Skeletal muscle tissue (tissue), 4 donors: Measurements from ENCODE around the gene MGST2. TPM values are rescaled to one million over a fixed set of nuclear protein-coding genes. Genes with fewer than 3 reads are reported as not detected.
"Not testable (repeated sequence)": the region's sequence is repeated elsewhere in the genome, so short reads cannot be mapped to it uniquely, and the experiment has no call there.

ENCODE experiments used
- H3K27ac ChIP-seq: one replicate; pipeline ENCODE4 v1.7.0; 2013; ENCODE audit warnings: mild to moderate bottlenecking, low read depth, low read length, inconsistent platforms
- H3K27me3 ChIP-seq, 3 donors: one replicate each; pipeline ENCODE4 v1.7.0; 2013; ENCODE audit warnings: low read length in 3 of 3; ENCODE audit not compliant: control insufficient read depth in 3 of 3, insufficient read depth in 3 of 3
- H3K36me3 ChIP-seq, 3 donors: one replicate each; pipeline ENCODE4 v1.7.0; 2013; ENCODE audit warnings: low read length in 3 of 3; ENCODE audit not compliant: control insufficient read depth in 3 of 3, insufficient read depth in 3 of 3
- H3K4me1 ChIP-seq, 3 donors: one replicate each; pipeline ENCODE4 v1.7.0; 2013; ENCODE audit warnings: low read length in 3 of 3, mild to moderate bottlenecking in 3 of 3; ENCODE audit not compliant: control insufficient read depth in 3 of 3, insufficient read depth in 3 of 3
- H3K4me3 ChIP-seq, 3 donors: one replicate each; pipeline ENCODE4 v1.7.0; 2013; ENCODE audit warnings: low read length in 3 of 3
- H3K9ac ChIP-seq, 3 donors: one replicate each; pipeline ENCODE4 v1.7.0; 2013; ENCODE audit warnings: low read length in 3 of 3, mild to moderate bottlenecking in 3 of 3, moderate library complexity in 2 of 3, low read depth in 1 of 3
- H3K9me3 ChIP-seq, 3 donors: one replicate each; pipeline ENCODE4 v1.7.0; 2013; ENCODE audit warnings: low read length in 3 of 3; ENCODE audit not compliant: control insufficient read depth in 3 of 3
- total RNA-seq: library from RNA; depleted of rRNA; stranded (reverse); fragments of >200 nt; gene quantifications from one replicate; pipeline ENCODE4 v1.2.3, GENCODE V29; 2014
- donor health status: Osteomylitis.

Gene MGST2
- total RNA-seq, 1 donor from 2014 or later: 37.6 TPM

DNA sequence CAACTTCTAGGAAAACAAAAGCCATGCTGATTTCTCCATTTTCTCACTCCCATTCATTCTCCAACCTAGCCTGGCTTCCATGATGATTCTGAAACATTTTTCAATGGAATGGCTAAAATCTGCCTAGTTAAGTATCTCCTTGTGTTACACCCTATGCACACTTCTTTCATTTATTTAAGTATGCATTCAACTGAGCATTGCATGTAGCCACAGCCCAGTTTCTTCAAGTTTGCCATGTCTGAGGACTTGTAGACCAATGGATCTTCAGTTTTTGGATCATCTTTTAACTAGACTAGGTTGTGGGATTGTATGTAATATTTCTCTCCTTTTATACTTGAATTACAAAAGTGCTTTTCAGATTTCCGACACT, 35.5 kb upstream of the MGST2 start:
- H3K4me1 ChIP-seq: peaks cover 0 to 13% (median 2%) of the 10 kb centered on the region in 3 donors
- H3K4me3 ChIP-seq: no peak overlapping the region
- no peak overlapping the region for H3K9ac ChIP-seq

DNA sequence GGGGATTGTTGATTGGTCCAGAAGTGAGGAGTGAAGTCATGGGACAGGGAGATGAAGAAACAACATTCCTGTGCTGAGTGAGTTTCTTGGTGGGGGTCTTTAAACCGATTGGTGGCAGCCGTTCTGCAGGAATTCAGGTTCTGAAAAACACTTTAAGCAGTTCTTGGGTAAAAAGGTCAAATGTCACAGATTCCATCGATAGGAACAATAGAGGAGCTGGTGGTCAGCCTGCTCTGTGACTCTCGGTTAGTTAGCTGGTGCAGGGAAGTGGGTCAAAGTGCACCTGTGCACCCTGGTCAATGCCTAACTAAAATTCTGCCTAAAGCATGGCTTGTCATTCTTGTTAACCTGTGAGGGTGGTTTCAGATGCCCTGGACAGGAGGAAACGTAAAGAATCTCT, 34.6 kb upstream of the MGST2 start:
- Histone ChIP-seq H3K4me3 (no peak overlapping the region), H3K27me3 (no peaks in the 10 kb centered on the region), H3K9ac (no peak overlapping the region), H3K36me3 (no peaks in the 10 kb centered on the region), H3K27ac (no peak overlapping the region), H3K9me3 (no peaks in the 10 kb centered on the region), H3K4me1 (peaks cover 0 to 13% (median 2%) of the 10 kb centered on the region in 3 donors)

More for the DNA sequence above, 35.5 kb upstream of the MGST2 start:
- H3K9me3 ChIP-seq: no peaks in the 10 kb centered on the region
- H3K27ac ChIP-seq: no peak overlapping the region
- no peaks in the 10 kb centered on the region for H3K27me3 ChIP-seq
- H3K36me3 ChIP-seq: no peaks in the 10 kb centered on the region

DNA sequence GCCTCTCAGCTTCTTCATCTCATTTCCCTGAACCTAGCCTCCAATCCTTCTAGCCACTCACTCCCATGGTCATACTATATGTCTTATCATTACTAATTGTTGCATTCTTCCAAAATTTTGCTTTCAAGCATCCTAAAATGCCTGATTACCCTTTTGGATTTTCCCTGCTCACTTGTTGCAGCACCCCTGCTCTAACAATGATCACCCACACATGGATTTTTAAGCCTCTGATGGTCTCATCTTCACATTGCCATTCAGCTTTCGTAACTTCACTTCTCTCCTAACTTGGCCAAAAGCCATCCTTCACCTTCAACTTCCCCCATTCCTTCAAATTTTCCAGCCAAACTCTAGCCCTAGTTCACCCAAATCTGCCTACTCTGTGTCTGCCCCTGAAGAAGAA, 33.8 kb upstream of the MGST2 start:
- H3K4me3 ChIP-seq: no peak overlapping the region
- H3K9ac ChIP-seq: no peak overlapping the region
- no peak overlapping the region for H3K27ac ChIP-seq
- no peaks in the 10 kb centered on the region for H3K9me3 ChIP-seq
- H3K36me3 ChIP-seq: no peaks in the 10 kb centered on the region
- peaks cover 0 to 13% (median 2%) of the 10 kb centered on the region in 3 donors for H3K4me1 ChIP-seq
- no peaks in the 10 kb centered on the region for H3K27me3 ChIP-seq

DNA sequence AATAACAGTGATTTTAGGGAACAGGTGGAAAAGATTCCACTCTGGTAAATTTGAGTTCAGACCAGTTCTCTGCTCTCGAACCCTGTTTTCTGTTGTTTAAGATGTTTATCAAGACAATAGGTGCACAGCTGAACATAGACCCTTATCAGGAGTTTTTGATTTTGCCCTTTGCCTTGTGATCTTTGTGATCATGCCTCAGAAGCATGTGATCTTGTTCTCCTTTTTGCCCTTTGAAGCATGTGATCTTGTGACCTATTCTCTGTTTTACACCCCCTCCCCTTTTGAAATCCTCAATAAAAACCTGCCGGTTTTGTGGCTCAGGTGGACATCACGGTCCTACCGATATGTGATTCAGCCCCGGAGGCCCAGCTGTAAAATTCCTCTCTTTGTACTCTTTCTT, 32.9 kb upstream of the MGST2 start:
- H3K9me3 ChIP-seq, H3K4me3 ChIP-seq, H3K36me3 ChIP-seq, H3K27ac ChIP-seq, H3K27me3 ChIP-seq, H3K9ac ChIP-seq: not testable (repeated sequence)
- H3K4me1 ChIP-seq: peaks cover 0 to 13% (median 2%) of the 10 kb centered on the region in 3 donors

DNA sequence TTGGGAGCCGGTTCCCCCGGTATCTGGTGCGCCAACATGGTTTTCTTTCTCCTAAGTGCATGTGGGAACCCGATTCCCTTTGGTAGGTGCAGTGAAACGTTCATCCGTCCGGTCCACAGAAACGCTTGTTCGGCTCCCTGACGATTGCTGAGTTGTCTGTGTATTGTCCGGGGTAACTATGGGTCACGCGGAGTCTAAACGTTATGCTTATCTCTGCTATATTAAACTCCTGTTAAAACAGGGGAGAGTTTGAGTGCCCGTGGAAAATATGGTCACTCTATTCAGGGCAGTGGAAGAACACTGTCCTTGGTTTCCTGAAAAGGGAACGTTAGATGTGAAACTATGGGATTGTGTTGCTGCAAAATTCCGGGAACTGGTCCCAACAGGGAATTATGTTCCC, 32.4 kb upstream of the MGST2 start:
- Histone ChIP-seq H3K4me3 (peak overlapping the region in 2 of 3 donors; percentile 13 to 39), H3K9me3 (no peaks in the 10 kb centered on the region), H3K27me3 (no peaks in the 10 kb centered on the region), H3K9ac (peak overlapping the region; percentile 19 to 65 (median 19)), H3K27ac (no peak overlapping the region), H3K4me1 (peaks cover 0 to 11% (median 2%) of the 10 kb centered on the region in 3 donors), H3K36me3 (no peaks in the 10 kb centered on the region)

DNA sequence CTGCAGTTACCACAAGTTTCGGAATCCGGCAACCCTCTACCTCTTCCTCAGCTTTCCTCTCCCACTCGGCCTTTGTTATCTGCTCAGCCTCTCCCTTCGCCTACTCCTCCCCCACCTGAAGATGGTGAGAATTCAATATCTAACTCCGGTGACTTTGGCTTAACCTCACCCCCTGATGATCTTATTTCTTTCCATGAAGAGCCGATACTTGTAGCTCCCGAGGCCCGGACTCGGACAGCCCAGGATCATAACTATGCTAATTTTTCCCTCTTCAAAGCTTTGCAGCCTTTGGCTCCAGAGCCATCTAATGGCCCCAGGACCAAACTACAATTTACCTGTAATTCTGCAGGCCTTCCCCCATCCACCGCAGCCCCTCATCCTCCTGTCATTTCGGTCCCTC, 32.0 kb upstream of the MGST2 start:
- Histone ChIP-seq H3K9me3 (no peaks in the 10 kb centered on the region), H3K27me3 (no peaks in the 10 kb centered on the region), H3K4me3 (peak overlapping the region in 2 of 3 donors; percentile 13 to 39), H3K36me3 (no peaks in the 10 kb centered on the region), H3K4me1 (peaks cover 0 to 8% (median 2%) of the 10 kb centered on the region in 3 donors), H3K27ac (no peak overlapping the region), H3K9ac (peak overlapping the region; percentile 19 to 65 (median 19))

DNA sequence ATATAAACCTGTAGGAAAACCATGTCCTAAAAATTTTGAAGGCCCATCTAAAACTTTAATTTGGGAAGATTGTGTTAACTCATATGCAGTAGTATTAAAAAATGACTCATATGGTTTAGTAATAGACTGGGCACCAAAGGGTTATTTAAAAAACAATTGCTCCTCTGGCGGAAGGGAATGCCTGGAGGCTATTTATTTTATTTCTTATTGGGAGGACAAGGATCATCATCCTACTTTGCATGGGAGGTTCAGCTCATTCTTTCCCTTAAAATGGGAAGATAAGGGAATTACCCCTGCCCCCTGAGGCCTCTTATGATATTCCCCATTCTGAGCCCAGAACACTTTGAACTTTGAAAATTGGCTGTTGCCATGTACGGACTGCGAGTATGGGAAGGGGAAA, 29.7 kb upstream of the MGST2 start:
- Histone ChIP-seq H3K9me3 (no peaks in the 10 kb centered on the region), H3K4me1 (peaks cover 0 to 11% (median 7%) of the 10 kb centered on the region in 3 donors), H3K27ac (no peak overlapping the region), H3K4me3 (no peak overlapping the region), H3K9ac (no peak overlapping the region), H3K36me3 (no peaks in the 10 kb centered on the region), H3K27me3 (no peaks in the 10 kb centered on the region)

DNA sequence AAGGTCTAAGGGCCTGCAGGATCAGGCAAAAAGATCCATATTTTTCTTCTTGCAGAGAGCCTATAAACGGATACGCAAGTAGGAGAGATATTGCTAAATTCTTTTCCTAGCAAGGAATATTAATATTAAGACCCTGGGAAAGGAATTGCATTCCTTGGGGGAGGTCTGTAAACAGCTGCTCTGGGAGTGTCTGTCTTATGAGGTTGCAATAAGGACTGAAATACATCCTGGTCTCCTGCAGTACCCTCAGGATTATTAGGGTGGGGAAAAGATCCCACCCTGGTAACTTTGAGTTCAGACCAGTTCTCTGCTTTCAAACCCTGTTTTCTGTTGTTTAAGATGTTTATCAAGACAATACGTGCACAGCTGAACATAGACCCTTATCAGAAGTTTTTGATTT, 27.3 kb upstream of the MGST2 start:
- not testable (repeated sequence) for H3K27ac ChIP-seq, H3K9ac ChIP-seq

DNA sequence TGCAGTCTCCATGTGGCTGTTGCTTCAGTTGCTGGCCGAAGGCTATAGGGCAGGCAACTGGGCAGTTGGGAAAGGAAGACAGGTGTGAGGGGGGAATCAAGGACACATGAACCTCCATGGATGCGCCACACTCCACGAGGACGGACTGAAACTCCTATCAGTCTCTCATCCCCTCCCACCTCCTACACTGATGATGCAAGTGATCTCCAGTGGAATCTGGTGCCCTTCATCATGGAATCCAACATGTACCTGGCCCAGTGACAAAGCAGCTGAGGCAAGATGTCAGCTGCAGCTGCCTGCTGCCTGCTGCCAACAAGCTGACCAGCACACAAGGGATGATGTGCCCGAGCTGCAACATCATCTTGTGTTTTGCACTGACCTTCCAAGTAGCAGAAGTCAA, 26.0 kb upstream of the MGST2 start:
- Histone ChIP-seq H3K4me3 (no peak overlapping the region), H3K27ac (peak overlapping the region; percentile 21), H3K4me1 (peaks cover 0 to 7% (median 5%) of the 10 kb centered on the region in 3 donors), H3K27me3 (no peaks in the 10 kb centered on the region), H3K9me3 (no peaks in the 10 kb centered on the region), H3K36me3 (no peaks in the 10 kb centered on the region), H3K9ac (no peak overlapping the region)

More for the DNA sequence above, 27.3 kb upstream of the MGST2 start:
- not testable (repeated sequence) for H3K27me3 ChIP-seq, H3K36me3 ChIP-seq, H3K4me1 ChIP-seq, H3K4me3 ChIP-seq, H3K9me3 ChIP-seq

DNA sequence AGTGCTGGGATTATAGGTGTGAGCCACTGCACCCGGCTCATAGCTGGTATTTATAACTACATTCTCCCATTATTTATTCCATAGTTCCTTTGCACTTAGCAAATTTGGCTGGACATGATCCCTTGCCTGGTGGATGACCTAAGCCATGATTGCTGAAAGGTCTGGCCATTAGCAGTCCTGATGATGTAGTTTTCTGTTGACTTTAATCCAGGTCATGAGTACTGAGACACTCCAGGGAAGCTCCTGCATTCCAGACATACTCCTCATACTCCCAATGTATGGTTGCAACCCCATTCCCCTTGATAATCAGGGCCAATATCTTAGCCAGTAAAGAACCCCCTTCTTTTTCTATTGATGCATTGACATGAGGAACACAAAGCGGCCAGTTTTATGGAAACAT, 24.4 kb upstream of the MGST2 start:
- Histone ChIP-seq H3K9ac (no peak overlapping the region), H3K27ac (no peak overlapping the region), H3K9me3 (no peaks in the 10 kb centered on the region), H3K4me3 (no peak overlapping the region), H3K27me3 (no peaks in the 10 kb centered on the region), H3K36me3 (no peaks in the 10 kb centered on the region), H3K4me1 (peaks cover 0 to 7% (median 5%) of the 10 kb centered on the region in 3 donors)

DNA sequence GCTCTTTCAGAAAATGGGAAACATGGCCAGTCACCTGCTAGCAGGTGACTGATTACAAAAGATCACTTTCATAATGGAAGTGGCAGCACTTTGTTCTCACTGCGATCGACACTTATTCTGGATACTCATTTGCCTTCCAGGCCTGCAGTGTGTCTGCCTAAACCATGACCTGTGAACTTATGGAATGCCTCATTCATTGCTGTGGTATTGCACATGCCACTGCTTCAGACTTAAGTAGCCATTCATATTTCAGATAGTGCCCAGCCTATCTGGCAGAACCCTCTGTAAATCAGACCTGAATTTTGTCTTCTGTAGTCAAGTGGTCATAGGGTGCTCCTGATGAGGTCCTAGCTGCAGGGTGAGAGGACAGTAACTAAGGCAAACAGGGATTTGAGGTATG, 23.3 kb upstream of the MGST2 start:
- no peak overlapping the region for H3K27ac ChIP-seq
- H3K9me3 ChIP-seq: no peaks in the 10 kb centered on the region
- no peak overlapping the region for H3K9ac ChIP-seq

More for the DNA sequence above, 23.3 kb upstream of the MGST2 start:
- Histone ChIP-seq H3K27me3 (no peaks in the 10 kb centered on the region), H3K4me1 (peaks cover 0 to 7% (median 5%) of the 10 kb centered on the region in 3 donors), H3K36me3 (no peaks in the 10 kb centered on the region), H3K4me3 (no peak overlapping the region)
